GM19035 (cell line): Measurements from ENCODE around the gene CHSY1.
"Not testable (repeated sequence)": the region's sequence is repeated elsewhere in the genome, so short reads cannot be mapped to it uniquely, and the experiment has no call there.

Experiments
- ATAC-seq: cut with Tn5 transposase; IDR thresholded peaks from one replicate; pipeline ENCODE4 v1.9.1; 2021; ENCODE audit not compliant: unreplicated experiment

Gene CHSY1

DNA sequence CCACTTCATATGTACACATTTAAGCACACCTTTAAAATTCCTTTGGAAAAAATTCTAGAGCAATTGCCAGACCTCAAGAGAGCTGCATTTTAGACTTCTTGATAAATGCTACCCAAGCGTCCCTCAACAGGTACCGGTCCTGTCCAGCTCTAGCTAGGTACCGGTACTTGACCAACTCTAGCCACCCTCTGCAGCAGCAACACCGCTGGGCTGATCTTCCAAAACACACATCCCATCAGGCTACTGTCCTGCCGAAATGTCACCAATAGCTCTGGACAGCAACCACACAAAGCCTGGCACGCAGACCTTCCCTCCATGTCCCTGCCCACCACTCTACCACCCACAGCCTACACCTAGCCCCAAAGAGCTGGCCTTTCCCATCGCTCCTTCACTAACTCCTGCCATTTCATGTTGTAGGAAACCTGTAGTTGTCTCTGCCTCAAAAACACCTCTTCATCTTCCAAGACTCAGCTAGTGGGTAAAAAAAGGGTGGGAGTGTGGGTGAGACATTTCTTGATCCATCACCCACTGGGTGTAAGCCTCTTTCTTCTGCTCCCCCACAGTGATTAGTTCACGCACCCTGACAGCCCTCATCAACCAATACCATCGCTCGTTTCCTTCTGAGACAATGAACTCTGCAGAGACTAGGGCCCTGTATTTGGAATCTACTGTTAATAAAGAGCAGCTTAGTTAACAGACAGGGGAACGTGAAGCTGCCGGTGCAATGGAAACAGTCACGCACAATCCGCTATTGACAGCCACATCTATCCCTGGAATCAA, 6.8 kb downstream of the CHSY1 start:
- no peak for ATAC-seq

DNA sequence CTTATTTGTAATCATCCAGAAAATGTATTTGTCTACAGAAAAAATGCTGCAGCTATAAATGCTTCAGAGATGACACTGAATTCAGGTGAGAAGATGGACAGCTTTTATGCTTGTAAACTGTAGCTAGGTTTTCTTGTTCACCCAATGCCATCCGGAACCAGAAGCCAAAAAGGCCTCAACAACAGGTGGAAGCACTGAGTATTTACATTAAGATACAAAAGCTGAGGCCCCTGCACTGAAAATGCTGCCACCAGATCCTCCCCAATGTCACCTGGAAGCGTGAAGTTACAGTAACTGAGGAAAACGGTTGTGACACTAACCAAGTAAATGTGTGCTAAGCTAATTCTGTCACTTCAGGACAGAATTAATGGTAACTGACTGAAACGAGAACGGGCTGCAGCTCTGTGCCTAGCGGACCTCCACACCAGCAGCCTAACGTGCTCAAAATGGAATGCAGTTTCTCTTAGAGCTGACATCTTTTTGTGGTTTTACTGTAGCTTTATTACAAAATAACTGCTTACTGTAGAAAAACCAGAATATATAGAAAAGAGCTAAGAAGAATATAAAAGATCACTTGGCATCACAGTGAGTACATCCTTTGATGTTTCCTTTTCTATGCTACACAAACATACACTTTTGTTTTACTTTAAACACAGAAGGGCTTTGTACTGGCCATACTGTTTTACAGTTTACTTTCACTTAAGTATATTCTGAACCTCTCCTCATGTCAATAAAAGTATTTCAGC, 7.6 kb downstream of the CHSY1 start:
- ATAC-seq = no peak

DNA sequence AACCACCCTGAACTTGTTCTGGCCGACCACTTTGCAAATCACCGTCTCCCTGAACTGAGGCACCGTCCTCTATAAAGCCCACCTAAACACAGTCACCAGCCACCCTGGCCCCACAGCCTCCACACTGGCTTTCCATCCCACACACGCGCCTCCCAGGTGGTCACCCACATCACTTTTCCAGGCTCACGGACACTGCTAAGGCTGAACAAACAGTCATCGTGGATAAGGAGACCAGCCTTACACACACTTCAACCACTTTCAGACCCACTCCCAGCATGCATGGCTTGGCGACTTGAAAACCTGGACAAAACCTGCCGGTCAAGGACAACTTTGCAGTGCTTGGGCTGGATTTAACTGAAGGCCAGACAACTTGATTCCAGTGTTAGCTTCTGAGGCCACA, 8.4 kb downstream of the CHSY1 start:
- no peak for ATAC-seq

DNA sequence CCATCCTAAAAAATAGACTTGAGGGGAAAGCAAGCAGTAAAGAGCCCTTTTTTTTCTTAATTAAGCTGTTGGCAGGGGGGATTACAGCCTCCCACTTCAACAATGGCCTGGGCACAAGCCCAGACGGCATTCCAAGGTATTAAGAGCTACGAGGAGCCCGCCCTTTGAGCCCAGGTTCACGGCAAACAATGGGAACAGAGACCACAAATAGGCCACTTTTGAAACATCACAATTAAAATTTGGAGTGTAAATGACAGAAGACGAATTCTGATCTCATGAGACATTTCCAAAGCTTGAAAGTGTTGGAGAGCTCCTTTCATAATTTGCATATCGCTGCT, 8.9 kb downstream of the CHSY1 start:
- no peak for ATAC-seq

DNA sequence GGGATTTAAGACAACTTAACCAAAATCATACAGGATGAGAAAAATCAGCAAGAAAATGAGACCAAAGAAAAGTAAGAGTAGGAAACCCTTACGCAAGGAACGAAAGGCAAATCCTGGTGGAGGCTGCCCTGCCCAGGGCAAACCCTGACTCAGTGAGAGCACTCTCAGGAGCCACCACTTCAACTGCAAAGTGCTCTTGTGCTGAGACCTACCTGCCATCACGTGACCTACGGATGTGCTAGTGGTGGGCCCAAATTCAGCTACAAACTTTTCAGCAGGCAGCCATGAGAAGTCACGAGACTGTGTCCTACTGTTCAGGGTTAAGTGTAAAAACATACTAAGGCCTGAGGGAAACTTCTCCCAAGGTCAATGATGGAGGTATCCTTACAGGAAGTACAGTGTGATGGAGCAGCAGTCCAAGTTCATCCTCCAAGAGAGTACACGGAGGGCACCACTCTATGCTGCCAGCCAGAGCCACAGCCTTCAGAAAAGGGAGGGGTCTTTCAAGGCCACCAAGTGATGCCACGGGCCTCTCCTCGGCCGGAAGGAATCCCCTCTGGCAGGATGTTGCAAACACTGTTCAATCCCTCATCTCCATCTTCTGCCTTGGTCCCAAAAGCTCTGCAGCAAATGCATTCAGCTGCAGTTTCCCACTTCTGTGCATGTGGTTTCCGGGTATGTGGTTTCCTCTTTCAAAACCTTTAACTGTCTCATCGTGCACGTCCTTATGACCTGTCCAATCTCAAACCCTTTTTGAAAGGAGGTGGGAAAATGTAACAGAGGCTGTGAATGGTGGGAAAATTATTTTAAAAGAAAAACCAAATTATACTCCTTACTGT, 9.5 kb downstream of the CHSY1 start:
- peak; percentile 82 for ATAC-seq

DNA sequence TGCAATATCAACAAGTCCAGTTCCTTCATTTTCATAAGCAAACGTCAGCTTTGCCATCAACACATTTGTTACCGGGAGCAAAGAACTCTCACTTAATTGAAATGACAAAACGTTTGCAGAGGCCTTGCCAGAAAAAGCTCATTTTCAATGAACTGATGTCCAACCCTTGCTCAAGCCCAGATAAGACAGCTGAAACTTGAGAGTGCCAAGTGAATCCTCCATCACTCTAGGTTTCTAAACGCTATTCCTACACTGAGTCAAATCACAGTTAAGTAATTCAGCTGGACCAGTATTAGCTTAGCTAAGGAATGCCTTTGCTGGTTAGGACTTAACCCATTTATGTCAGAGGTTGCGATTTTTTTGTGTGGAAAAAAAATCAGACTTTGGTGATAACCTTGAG, 11.5 kb downstream of the CHSY1 start:
- ATAC-seq = no peak

DNA sequence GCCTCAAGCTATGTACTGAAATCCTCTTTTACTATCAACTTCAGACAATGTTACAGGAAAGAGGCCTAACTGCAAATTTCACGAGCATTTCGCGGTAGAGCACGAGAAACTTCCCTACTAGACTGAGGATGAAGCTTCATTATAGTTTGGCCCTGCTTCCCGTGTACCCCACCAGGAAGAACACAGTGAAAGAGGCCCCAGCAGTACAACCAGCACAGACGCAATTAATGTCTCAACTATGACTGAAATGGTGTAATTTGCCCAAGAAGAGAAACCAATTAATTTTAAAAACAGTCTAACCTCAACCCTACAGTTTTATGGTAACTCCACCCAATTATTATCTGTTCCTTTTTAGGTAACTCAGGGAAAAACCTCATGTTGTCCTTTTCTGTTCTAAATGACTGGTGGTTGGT, 12.1 kb downstream of the CHSY1 start:
- ATAC-seq = no peak

DNA sequence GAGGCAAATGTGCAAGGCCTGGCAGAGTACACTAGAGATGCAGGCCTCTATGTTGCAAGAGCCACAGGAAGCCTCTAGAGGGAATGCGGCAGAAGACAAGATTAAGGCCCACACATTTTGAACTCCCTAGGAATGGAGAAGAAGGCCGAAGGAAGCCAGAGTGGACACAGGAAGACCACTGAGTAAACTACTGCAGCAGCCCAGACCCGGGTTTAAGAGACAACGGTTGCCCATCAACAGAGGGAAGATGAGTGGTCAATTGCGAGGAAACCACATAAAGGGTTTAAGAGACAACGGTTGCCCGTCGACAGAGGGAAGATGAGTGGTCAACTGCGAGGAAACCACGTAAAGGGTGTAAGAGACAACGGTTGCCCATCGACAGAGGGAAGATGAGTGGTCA, 14.6 kb downstream of the CHSY1 start:
- no peak for ATAC-seq

DNA sequence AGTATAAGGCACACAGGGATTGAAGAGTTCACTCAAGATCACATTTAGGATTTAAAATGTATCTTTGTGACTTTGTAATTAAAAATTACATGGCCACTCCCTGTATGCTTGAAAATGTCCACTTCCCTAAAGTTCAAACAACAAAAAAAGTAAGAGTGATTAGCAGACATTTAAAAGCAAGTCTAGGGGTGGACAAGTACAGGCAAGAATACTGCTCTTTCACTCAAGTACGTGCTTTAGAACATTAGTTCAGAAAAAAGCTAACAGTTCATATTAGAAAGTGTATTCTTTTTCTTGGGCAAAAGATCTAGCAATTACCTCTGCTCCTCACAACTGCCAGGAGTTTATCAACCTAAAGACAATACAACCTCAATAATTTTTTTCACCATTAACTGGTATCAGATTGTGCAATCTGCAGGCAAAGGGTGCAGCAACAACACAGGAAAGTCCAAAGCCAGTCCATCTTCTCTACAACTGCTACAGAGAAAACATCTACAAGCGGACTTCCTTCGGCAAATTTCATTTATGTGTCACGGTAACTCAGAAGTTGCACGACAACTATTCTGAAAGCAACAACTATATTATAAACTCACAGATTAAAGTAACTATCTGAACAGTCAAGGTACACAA, 18.1 kb downstream of the CHSY1 start:
- ATAC-seq = no peak

DNA sequence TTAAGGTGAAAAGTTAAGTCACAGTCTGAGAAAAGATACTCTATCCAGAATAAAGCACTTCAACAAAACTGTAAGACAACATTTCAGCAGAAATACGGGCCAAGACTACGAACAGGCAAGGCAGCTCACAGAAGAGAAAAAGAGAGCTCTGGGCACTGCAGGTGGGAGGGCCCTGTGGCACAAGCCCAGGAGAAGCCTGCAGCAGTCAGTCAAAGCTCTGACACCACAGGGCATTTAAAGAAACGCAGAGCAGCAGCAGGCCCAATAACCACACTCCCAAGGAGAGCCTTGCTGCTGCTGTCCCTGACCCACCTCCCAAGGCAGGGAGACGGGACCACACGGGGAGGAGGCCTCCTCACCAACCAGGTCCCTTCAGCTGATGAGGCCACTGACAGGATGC, 19.2 kb downstream of the CHSY1 start:
- no peak for ATAC-seq

DNA sequence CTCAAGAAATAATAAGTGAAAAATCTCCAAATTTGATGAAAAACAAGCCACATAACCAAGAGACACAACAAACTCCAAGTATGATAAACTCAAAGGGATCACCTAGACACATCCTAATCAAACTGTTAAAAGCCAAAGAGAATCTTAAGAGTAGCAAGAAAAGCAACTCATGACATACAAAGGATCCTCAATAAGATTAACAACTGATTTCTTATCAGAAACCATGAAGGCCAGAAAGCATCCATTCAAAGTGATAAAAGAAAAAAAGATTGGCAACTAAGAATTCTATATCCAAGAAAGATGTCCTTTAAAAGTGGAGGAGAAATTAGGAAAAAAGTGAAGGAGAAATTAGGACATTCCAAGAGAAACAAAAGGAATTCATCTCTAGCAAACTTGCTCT, 23.5 kb downstream of the CHSY1 start:
- no peak for ATAC-seq

DNA sequence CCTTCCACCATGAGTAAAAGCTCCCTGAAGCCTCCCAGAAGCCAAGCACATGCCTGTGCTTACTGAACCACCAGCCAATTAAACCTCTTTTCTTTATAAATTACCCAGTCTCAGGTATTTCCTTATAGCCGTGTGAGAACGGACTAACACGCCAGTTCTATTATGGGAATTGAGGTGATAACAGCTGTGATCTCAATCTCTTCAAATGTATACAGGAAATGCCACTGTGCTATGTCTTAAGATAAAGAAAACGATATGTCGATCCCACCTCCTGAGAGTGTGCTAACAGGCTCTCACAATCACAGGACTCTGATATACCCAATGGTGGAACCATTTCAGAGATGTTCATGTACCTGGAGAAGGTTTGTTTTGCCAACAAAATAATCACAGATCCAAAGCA, 26.2 kb downstream of the CHSY1 start:
- no peak for ATAC-seq

DNA sequence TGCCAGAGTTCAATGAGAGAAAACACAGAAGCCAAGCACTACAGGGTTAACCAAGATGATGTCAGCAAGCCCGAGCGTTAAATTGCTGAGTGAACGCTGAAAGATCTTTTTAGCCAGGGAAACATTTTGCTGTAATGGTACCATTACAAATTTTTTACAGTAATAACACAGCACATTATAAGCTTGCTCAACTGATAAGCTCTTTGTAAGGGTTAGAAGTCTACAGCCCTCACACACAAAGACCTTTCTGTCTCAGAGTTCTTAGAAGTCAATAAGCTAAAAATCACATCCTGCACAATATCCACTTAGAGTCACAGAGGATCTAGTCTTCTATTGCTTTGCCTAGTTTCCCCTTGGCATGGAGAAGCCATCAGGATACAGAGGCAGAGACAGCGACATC, 29.9 kb downstream of the CHSY1 start:
- ATAC-seq = no peak

DNA sequence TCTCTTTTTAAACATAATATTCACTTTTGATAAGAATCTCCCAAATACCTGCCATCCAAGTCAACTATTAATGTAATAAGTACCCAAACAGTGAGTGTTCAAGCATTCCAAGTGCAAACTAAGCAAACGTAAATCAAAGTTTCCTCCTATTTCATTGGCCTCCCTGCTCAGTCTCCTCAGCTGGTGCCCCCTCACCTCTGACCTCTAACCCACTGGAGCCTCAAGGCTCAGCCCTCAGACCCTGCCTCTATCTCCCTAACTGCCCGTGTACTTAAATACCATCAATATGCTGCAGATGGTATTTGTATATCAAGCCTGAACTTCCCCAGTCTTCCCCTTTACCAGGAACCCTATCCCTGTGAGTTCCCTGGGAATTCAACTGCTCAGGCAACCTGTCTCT, 31.8 kb downstream of the CHSY1 start:
- ATAC-seq = no peak

DNA sequence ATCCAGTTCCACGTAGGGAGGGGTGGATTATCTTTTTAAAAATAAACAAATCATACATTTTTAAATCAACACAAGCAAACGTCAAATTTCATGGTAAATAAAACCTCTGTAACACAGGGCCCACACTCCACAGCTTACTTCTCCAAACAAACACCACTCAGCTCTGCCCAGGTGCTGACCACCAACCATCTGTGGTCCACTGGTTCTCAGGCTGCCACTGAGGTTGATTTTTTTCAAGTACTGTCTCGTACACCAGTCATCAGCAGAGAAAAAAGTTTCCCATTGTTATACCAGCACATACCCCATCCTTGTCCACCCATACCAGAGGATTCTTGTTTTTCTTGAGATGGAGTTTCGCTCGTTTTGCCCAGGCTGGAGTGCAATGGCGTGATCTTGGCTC, 32.4 kb downstream of the CHSY1 start:
- ATAC-seq = no peak

DNA sequence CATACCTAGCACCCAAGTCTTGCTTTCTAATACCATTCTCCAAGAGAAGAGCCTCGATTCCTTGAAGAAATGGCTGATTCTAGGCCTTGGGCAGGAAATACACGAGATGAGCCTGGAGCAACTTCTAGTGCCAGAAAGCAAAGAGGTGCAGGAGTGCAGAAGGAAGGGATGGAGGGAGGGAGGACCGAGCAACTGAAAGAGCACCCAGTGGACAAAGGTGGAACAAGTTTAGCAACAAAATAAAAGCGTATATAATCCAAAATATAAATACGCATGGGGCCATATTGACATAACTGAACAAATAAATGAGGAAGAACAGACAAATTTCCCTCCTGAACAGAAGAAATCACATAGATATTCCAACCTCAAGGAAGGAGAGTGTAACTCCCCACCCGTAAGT, 34.4 kb downstream of the CHSY1 start:
- ATAC-seq = no peak

DNA sequence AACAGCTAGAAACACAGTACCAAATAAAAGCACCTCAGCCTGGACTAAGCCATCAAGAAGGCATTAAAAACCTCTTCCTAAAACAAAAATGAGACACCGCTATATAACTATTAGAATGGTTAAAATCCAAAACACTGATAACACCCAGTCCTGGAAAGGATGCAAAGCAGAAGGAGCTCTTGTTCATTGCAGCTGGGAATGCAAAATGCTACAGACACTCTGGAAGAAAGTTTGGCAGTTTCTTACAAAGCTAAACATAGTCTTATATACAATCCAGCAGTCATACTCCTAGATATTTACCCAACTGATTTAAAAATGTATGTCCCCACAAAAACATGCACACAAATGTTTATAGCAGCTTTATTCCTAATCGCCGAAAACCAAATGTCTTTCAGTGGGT, 35.7 kb downstream of the CHSY1 start:
- no peak for ATAC-seq

DNA sequence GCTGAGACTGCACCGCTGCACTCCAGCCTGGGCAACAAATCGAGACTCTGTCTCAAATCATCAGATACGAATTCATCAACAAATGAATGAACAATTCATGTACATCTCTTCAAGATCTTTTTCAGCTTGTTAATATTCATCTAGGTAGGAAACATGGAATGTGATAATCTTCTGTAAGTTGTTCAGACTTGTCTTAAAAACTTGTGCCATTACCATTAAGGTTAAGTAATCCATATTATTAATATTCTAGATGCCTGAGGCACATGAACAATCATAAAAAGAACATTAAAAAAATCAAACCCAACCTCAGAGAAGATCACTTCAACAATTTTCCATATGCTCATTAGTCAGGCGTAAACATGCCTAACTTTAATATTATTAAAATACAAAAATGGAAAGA, 36.2 kb downstream of the CHSY1 start:
- ATAC-seq = no peak

DNA sequence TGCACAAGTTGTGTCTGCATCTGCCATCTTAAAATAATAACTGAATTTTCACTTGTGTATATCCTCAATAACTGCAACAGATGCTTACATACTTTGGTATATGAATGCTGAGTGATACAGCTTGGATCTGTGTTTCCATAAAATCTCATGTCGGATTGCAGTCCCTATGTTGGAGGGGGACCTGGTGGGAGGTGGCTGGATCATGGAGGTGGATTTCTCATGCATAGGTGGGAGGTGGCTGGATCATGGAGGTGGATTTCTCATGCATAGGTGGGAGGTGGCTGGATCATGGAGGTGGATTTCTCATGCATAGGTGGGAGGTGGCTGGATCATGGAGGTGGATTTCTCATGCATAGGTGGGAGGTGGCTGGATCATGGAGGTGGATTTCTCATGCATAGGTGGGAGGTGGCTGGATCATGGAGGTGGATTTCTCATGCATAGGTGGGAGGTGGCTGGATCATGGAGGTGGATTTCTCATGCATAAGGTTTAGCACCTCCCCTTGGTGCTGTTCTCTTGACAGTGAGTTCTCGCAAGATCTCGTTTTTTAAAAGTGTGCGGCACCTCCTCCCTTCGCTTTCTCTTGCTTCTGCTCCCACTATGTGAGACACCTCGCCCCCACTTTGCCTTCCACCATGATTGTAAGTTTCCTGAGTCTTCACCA, 37.3 kb downstream of the CHSY1 start:
- ATAC-seq = not testable (repeated sequence)

DNA sequence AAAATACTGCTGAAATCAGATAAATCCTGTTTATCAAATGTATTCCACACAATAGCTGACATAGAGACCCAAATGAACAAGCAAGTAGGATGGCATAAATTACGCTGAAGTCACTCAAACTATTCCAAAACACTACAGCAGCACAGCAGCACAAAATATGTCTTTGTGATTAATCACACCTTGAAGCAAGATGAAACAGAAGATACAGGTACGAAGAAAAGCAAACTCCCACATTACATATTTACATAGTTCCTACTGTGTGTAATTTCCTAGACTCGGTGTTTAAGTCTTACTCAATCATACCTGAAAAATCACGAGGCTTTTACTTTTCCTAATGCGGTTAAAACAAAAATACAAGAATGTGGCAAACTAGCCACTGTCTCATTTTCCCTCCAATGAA, 38.3 kb downstream of the CHSY1 start:
- no peak for ATAC-seq

DNA sequence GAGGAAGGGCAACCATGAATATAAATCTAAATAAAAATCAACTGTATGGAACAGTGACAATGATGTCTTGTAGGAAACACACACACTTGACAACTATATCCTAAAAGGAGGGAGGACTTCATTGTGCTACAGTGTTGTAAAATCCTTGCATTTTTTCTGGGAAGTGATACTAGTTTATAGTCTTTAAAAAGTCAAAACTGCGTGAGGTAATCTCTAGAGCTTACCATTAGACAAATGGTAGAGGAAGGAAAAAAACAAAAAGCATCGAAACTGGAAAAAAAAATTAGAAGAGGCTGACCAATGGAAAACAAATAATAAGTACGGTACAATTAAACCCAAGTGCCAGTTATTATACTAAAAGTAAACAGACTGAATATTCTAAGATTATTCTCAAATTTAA, 38.7 kb downstream of the CHSY1 start:
- no peak for ATAC-seq
